ENCODE results near the gene PIM1.

DNA sequence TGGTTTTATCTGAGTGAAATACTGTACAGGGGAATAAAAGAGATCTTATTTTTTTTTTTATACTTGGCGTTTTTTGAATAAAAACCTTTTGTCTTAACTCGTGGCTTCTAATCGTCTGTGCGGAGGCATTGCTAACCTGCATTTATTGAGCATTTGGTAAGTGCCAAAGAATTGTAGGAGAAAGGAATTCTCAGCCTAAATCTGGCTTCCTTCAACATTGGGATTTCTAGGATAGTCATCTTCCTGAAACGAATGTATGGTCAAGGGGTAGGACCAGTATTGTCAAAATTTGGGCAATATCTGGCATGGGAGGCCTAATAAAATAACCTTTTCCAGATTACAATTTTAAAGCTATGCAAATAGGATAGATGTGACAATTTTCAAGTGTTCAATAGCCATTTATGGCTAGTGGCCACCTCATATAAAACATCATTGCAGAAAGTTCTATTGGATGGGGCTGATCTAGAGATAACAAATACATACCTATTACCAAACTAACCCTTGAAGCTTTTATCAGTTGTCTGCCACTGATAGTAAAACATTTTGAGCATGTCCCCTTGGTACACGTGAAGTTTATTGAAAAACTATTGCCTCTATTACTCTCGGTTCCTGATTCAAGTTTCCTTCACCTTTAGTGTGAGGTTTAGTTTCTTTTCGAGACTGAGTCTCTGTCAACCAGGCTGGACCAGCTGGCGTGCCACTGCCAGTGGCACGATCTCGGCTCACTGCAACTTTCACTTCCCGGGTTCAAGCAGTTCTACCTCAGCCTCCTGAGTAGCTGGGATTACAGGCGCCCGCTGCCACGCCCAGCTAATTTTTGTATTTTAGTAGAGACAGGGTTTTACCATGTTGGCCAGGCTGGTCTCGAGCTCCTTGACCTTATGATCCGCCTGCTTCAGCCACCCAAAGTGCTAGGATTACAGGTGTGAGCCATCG, 5.6 kb downstream of the PIM1 start:
- TF ChIP-seq, protein P1, sequence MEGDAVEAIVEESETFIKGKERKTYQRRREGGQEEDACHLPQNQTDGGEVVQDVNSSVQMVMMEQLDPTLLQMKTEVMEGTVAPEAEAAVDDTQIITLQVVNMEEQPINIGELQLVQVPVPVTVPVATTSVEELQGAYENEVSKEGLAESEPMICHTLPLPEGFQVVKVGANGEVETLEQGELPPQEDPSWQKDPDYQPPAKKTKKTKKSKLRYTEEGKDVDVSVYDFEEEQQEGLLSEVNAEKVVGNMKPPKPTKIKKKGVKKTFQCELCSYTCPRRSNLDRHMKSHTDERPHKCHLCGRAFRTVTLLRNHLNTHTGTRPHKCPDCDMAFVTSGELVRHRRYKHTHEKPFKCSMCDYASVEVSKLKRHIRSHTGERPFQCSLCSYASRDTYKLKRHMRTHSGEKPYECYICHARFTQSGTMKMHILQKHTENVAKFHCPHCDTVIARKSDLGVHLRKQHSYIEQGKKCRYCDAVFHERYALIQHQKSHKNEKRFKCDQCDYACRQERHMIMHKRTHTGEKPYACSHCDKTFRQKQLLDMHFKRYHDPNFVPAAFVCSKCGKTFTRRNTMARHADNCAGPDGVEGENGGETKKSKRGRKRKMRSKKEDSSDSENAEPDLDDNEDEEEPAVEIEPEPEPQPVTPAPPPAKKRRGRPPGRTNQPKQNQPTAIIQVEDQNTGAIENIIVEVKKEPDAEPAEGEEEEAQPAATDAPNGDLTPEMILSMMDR (IDR thresholded peaks at IDR 0.05), result no peak
- no peak for TF ChIP-seq POLR2A (IDR thresholded peaks at IDR 0.05)
